K562 (cell line): ENCODE measurements around the gene GET3. TPM values are rescaled to one million over a fixed set of nuclear protein-coding genes. Genes with fewer than 3 reads are reported as not detected.

Source experiments
- ATAC-seq: fragments of 200-7000 bp; cut with Tn5 transposase; 3 replicates; pipeline ENCODE4 v1.9.1; 2020; ENCODE audit warnings: moderate library complexity
- BruUV-seq: library from RNA; stranded (reverse); fragments of 400-500 nt; replicated peaks from 2 replicates; lab custom pipeline; 2021; lab: Mats Ljungman, UMichigan
- CTCF ChIA-PET: fragments of 300-600 bp; formaldehyde crosslinking; extraction: SDS; loops from one replicate; lab custom pipeline; 2021; ENCODE audit warnings: low intra/inter-chr PET ratio; lab: Yijun Ruan, JAX
- POLR2A ChIA-PET: fragments of 300-600, 350-650 bp; sonication (Branson Sonifier 250); formaldehyde crosslinking; extraction: SDS; loops from one replicate; lab custom pipeline; 2021; ENCODE audit warnings: antibody characterized with exemption, inconsistent platforms; lab: Yijun Ruan, JAX
- DNase-seq, 4 experiments: peaks; one replicate each; pipeline versions ENCODE4 v3.0.0 to v3.0.0-alpha.2; 2011 to 2018; ENCODE audit warnings: low spot score in 3 of 4, mixed read lengths in 3 of 4; ENCODE audit errors: extremely low read depth in 1 of 4
- FAIRE-seq: peaks from 2 replicates; lab custom pipeline; 2011; peaks lifted over from hg19 to GRCh38; lab: Jason Lieb, UNC
- H2AFZ ChIP-seq: 2 replicates; pipeline ENCODE4 v1.6.0; 2011; ENCODE audit warnings: low read depth, low read length, control low read depth, inconsistent platforms
- H3K27ac ChIP-seq: fragments of 200-600 bp; 3 replicates; pipeline ENCODE4 v1.8.0; 2011; ENCODE audit warnings: low read depth, mild to moderate bottlenecking, control low read depth, inconsistent platforms, low read length, moderate library complexity, mixed read lengths; ENCODE audit errors: extremely low read depth
- H3K27me3 ChIP-seq, 2 experiments: fragments of 300-600 bp in 1 of 2; 2 replicates in 1 of 2; 3 replicates in 1 of 2; pipeline versions ENCODE4 v1.6.0 to v1.8.0; 2011; ENCODE audit warnings: inconsistent platforms in 2 of 2, low read length in 2 of 2, mild to moderate bottlenecking in 1 of 2, mixed read lengths in 1 of 2, moderate library complexity in 1 of 2; ENCODE audit not compliant: control insufficient read depth in 2 of 2, insufficient read depth in 2 of 2
- H3K36me3 ChIP-seq: fragments of 300-600 bp; 3 replicates; pipeline ENCODE4 v1.8.0; 2011; ENCODE audit warnings: mild to moderate bottlenecking, low read length, inconsistent platforms; ENCODE audit not compliant: control insufficient read depth, insufficient read depth
- H3K4me1 ChIP-seq, 2 experiments: fragments of 200-600 bp in 1 of 2; replicated peaks in 1 of 2; 2 replicates in 1 of 2; 3 replicates in 1 of 2; pipeline versions ENCODE4 v1.5.1 to v1.8.0; 2011; ENCODE audit warnings: inconsistent platforms in 2 of 2, low read length in 2 of 2, mild to moderate bottlenecking in 1 of 2, mixed read lengths in 1 of 2, moderate library complexity in 1 of 2; ENCODE audit not compliant: control insufficient read depth in 2 of 2, insufficient read depth in 2 of 2
- H3K4me2 ChIP-seq: 2 replicates; pipeline ENCODE4 v1.6.1; 2011; ENCODE audit warnings: low read length, control low read depth, inconsistent platforms, mixed read lengths; ENCODE audit not compliant: insufficient read depth
- H3K4me3 ChIP-seq: fragments of 200-600 bp; sonication (generic), shearing (Covaris generic); 2 replicates; pipeline ENCODE4 v1.5.1; 2016; ENCODE audit warnings: control low read depth, inconsistent platforms
- H3K79me2 ChIP-seq: fragments of 200-600 bp; 3 replicates; pipeline ENCODE4 v1.8.0; 2011; ENCODE audit warnings: low read length, inconsistent platforms; ENCODE audit not compliant: control insufficient read depth, insufficient read depth
- H3K9ac ChIP-seq, 2 experiments: 2 replicates each; pipeline versions ENCODE4 v1.6.0 to v1.6.1; 2011; ENCODE audit warnings: low read depth in 2 of 2, low read length in 2 of 2, control low read depth in 1 of 2, inconsistent platforms in 1 of 2, mild to moderate bottlenecking in 1 of 2, mixed read lengths in 1 of 2; ENCODE audit not compliant: insufficient read depth in 1 of 2
- H3K9me1 ChIP-seq: one replicate; pipeline ENCODE4 v1.6.0; 2011; ENCODE audit warnings: inconsistent platforms, mild to moderate bottlenecking, low read length, moderate library complexity; ENCODE audit not compliant: control insufficient read depth, insufficient read depth
- H3K9me3 ChIP-seq: replicated peaks from 2 replicates; pipeline ENCODE4 v1.5.1; 2011; ENCODE audit warnings: low read depth, low read length, inconsistent platforms; ENCODE audit not compliant: control insufficient read depth, insufficient read depth
- H4K20me1 ChIP-seq: replicated peaks from 2 replicates; pipeline ENCODE4 v1.6.1; 2011; ENCODE audit warnings: low read length, inconsistent platforms, mixed read lengths; ENCODE audit not compliant: control insufficient read depth, insufficient read depth
- CBX3 ChIP-seq, 2 experiments: IDR thresholded peaks; 1 replicate in 1 of 2; 2 replicates in 1 of 2; pipeline ENCODE4 v1.6.1; 2012; ENCODE audit warnings: inconsistent platforms in 2 of 2, low read length in 2 of 2, borderline replicate concordance in 1 of 2, control low read depth in 1 of 2
- COPS2 ChIP-seq: fragments of 450-650 bp; conservative IDR thresholded peaks from 2 replicates; pipeline ENCODE4 v1.6.1; 2016; ENCODE audit warnings: mild to moderate bottlenecking, moderate library complexity
- ID3 ChIP-seq, 2 experiments: fragments of 250-450 bp in 1 of 2; fragments of 450-650 bp in 1 of 2; sonication (Bioruptor Pico) in 1 of 2; IDR thresholded peaks; 2 replicates each; pipeline versions ENCODE4 v1.6.1 to v1.8.0; 2016 to 2021; ENCODE audit warnings: mild to moderate bottlenecking in 2 of 2, moderate library complexity in 2 of 2, missing compliant biosample characterization in 1 of 2, missing genetic modification characterization in 1 of 2
- KAT2B ChIP-seq: IDR thresholded peaks from one replicate; pipeline ENCODE4 v1.6.1; 2012; ENCODE audit warnings: low read depth, mild to moderate bottlenecking, control low read depth, inconsistent platforms, low read length, moderate library complexity
- MTA2 ChIP-seq: fragments of 450-650 bp; IDR thresholded peaks from 2 replicates; pipeline ENCODE4 v1.6.1; 2016; ENCODE audit warnings: low read depth
- NFATC3 ChIP-seq: fragments of 450-650 bp; IDR thresholded peaks from 2 replicates; pipeline ENCODE4 v1.6.1; 2017; ENCODE audit warnings: mild to moderate bottlenecking
- SIN3B ChIP-seq: fragments of 450-650 bp; IDR thresholded peaks from 2 replicates; pipeline ENCODE4 v1.6.1; 2017; ENCODE audit warnings: low read depth, mild to moderate bottlenecking, moderate library complexity
- ZFPM2 ChIP-seq: fragments of 250-450 bp; sonication (Bioruptor Pico); IDR thresholded peaks from 2 replicates; pipeline ENCODE4 v1.5.1; 2022; ENCODE audit warnings: mild to moderate bottlenecking
- ZNF121 ChIP-seq: sonication (generic); formaldehyde crosslinking; conservative IDR thresholded peaks from 2 replicates; pipeline ENCODE4 v1.8.0; 2022; ENCODE audit warnings: missing genetic modification reagents
- ZNF140 ChIP-seq: fragments of 250-450 bp; sonication (Bioruptor Pico); IDR thresholded peaks from 2 replicates; pipeline ENCODE4 v1.8.0; 2021; ENCODE audit warnings: moderate library complexity, mild to moderate bottlenecking, inconsistent platforms
- ZNF239 ChIP-seq: fragments of 250-450 bp; sonication (Bioruptor Pico); IDR thresholded peaks from 2 replicates; pipeline ENCODE4 v1.4.0; 2020; ENCODE audit warnings: mild to moderate bottlenecking
- ZZZ3 ChIP-seq: fragments of 450-650 bp; IDR thresholded peaks from 2 replicates; pipeline ENCODE4 v1.6.1; 2016; ENCODE audit warnings: antibody characterized with exemption, mild to moderate bottlenecking, moderate library complexity
- WGBS: fragments of 100-300 bp; shearing (Covaris generic); methylation state at CpG from one replicate; pipeline ENCODE4 v1.1.6; 2016; ENCODE audit warnings: low coverage, mixed read lengths; ENCODE audit not compliant: insufficient coverage; ENCODE audit errors: missing lambda C conversion rate; 5-methylcytosine and 5-hydroxymethylcytosine counted together
- in situ Hi-C: fragments of 300-500 bp; cut with MboI; formaldehyde crosslinking; loops from 4 replicates; pipeline ENCODE4 v1.15.0; 2018; ENCODE audit warnings: inconsistent platforms, mixed read lengths
- intact Hi-C: fragments of 100-400 bp; cut with micrococcal nuclease; formaldehyde crosslinking; loops from 2 replicates; pipeline ENCODE4 v1.14.2; 2022
- polyA plus RNA-seq, 8 experiments: library from polyadenylated mRNA; depleted of rRNA in 4 of 8; stranded (reverse) in 5 of 8; unstranded in 3 of 8; fragments of >200 nt; fragmentation: Nextera tagmentation in 2 of 8; fragmentation: Illumina TruSeq in 1 of 8; extraction: Ambion mirVana in 2 of 8; extraction: Trizol in 1 of 8; gene quantifications; 2 replicates each; pipeline versions ENCODE4 v1.2.1 to v1.2.3, GENCODE V29; 2011 to 2014; ENCODE audit warnings: inconsistent platforms in 1 of 8, missing spikeins in 1 of 8
- total RNA-seq, 7 experiments: library from RNA; depleted of rRNA in 6 of 7; stranded (reverse); fragments of >200 nt in 6 of 7; fragmentation: Illumina TruSeq in 2 of 7; extraction: Trizol in 2 of 7; gene quantifications; 2 replicates each; pipeline versions ENCODE4 v1.2.1 to v1.2.3, GENCODE V29; 2011 to 2021; ENCODE audit warnings: low replicate concordance in 1 of 7
- TF ChIP-seq, protein P1 (sequence below): fragments of 250-450 bp; sonication (Bioruptor Pico); IDR thresholded peaks from 2 replicates; pipeline ENCODE4 v1.4.0; 2020
- TF ChIP-seq, protein P2 (sequence below): fragments of 450-650 bp; formaldehyde crosslinking; IDR thresholded peaks from 2 replicates; pipeline ENCODE4 v1.4.0; 2020; ENCODE audit warnings: mild to moderate bottlenecking, moderate library complexity

GET3 gene
- total and polyA plus RNA-seq, 9 of the 15 experiments (the other 6 are each of a cell fraction or from before 2014, with no cell fraction given): 8.3 to 83.5 (median 51.8) TPM

DNA sequence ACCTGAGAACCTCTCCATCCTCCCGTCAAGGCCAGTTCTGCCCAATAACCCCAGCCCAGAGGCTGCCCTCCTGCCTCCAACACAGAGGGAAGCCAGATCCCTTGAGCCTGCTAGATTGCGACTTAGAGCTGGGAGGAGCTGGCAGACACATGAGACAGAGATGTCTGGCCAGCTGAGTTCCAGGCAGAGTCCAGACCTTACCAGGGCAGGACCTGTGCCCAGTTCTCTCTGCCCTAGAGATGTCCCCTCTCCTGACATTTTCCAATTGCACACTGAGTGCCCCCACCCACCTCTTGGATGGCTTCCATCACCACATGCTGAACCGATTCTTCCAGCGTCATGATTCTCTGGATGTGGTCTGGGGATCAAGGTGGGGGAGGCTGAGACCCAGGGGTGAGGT lies 35.0 kb downstream of the GET3 start:
- ATAC-seq (no peak), DNase-seq (no peak), FAIRE-seq (no peak)
- Histone ChIP-seq H3K27ac (no peak overlapping the region), H2AFZ (no peak overlapping the region), H3K36me3 (no peaks in the 10 kb centered on the region), H3K79me2 (peaks cover 6% of the 10 kb centered on the region; the same call in 1 of the 3 replicates), H3K27me3 (no peaks in the 10 kb centered on the region), H3K9ac (0 out of 4 replicates have a peak overlapping the region, but pooled peaks of 1 of the 2 experiments have one; percentile 3), H3K4me3 (no peak overlapping the region), H3K4me1 (peaks cover 5 to 38% of the 10 kb centered on the region in 2 experiments; a peak in 4 of 5 replicates), H3K9me3 (no peaks in the 10 kb centered on the region), H4K20me1 (no peaks in the 10 kb centered on the region), H3K9me1 (no peaks in the 10 kb centered on the region), H3K4me2 (no peak overlapping the region)
- intact Hi-C loops (no loop called here), in situ Hi-C loops (no loop called here)
- WGBS: 38% methylated on average over 3 of the region's 4 CpGs
- ChIA-PET POLR2A (interaction anchor here (0.8 to 1.9 kb wide), 2 partner anchors 20 to 32 kb away, joined by 3 to 11 read pairs; partner anchors contain the start of gene JUNB), CTCF (no interaction called here)
- BruUV-seq: no TSS peak
- TF ChIP-seq, protein P1, sequence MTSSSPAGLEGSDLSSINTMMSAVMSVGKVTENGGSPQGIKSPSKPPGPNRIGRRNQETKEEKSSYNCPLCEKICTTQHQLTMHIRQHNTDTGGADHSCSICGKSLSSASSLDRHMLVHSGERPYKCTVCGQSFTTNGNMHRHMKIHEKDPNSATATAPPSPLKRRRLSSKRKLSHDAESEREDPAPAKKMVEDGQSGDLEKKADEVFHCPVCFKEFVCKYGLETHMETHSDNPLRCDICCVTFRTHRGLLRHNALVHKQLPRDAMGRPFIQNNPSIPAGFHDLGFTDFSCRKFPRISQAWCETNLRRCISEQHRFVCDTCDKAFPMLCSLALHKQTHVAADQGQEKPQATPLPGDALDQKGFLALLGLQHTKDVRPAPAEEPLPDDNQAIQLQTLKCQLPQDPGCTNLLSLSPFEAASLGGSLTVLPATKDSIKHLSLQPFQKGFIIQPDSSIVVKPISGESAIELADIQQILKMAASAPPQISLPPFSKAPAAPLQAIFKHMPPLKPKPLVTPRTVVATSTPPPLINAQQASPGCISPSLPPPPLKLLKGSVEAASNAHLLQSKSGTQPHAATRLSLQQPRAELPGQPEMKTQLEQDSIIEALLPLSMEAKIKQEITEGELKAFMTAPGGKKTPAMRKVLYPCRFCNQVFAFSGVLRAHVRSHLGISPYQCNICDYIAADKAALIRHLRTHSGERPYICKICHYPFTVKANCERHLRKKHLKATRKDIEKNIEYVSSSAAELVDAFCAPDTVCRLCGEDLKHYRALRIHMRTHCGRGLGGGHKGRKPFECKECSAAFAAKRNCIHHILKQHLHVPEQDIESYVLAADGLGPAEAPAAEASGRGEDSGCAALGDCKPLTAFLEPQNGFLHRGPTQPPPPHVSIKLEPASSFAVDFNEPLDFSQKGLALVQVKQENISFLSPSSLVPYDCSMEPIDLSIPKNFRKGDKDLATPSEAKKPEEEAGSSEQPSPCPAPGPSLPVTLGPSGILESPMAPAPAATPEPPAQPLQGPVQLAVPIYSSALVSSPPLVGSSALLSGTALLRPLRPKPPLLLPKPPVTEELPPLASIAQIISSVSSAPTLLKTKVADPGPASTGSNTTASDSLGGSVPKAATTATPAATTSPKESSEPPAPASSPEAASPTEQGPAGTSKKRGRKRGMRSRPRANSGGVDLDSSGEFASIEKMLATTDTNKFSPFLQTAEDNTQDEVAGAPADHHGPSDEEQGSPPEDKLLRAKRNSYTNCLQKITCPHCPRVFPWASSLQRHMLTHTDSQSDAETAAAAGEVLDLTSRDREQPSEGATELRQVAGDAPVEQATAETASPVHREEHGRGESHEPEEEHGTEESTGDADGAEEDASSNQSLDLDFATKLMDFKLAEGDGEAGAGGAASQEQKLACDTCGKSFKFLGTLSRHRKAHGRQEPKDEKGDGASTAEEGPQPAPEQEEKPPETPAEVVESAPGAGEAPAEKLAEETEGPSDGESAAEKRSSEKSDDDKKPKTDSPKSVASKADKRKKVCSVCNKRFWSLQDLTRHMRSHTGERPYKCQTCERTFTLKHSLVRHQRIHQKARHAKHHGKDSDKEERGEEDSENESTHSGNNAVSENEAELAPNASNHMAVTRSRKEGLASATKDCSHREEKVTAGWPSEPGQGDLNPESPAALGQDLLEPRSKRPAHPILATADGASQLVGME (CRISPR knock-in tag): no peak
- TF ChIP-seq, protein P2, sequence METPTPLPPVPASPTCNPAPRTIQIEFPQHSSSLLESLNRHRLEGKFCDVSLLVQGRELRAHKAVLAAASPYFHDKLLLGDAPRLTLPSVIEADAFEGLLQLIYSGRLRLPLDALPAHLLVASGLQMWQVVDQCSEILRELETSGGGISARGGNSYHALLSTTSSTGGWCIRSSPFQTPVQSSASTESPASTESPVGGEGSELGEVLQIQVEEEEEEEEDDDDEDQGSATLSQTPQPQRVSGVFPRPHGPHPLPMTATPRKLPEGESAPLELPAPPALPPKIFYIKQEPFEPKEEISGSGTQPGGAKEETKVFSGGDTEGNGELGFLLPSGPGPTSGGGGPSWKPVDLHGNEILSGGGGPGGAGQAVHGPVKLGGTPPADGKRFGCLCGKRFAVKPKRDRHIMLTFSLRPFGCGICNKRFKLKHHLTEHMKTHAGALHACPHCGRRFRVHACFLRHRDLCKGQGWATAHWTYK (CRISPR knock-in tag): no peak
- TF ChIP-seq NFATC3: no peak
- no peak for TF ChIP-seq MTA2
- no peak for TF ChIP-seq SIN3B
- TF ChIP-seq ZFPM2: no peak
- TF ChIP-seq KAT2B: no peak
- no peak for TF ChIP-seq COPS2
- no peak for TF ChIP-seq ZNF239
- no peak for TF ChIP-seq ID3 (CRISPR knock-in tag; IDR thresholded peaks at IDR 0.05)
- TF ChIP-seq ID3 (tag; IDR thresholded peaks at IDR 0.05): no peak
- TF ChIP-seq CBX3 (IDR thresholded peaks at IDR 0.05; ENCODE audit: borderline replicate concordance in 1 of 2, low read length in 2 of 2): no peak
- no peak for TF ChIP-seq ZNF140
- TF ChIP-seq ZZZ3: no peak
- no peak for TF ChIP-seq ZNF121 (CRISPR knock-in tag)
